Coronary artery (tissue), 2 donors: ENCODE results near the gene BEGAIN.

ENCODE experiments used
- DNase-seq: peaks from one replicate; pipeline ENCODE4 v3.0.0-alpha.2; 2017; ENCODE audit warnings: low spot score
- H3K27ac ChIP-seq, 2 donors: fragments of 200-600 bp; sonication (generic); one replicate each; pipeline ENCODE4 v1.5.1; 2016 to 2019
- H3K4me3 ChIP-seq: fragments of 200-600 bp; sonication (generic); 2 replicates; pipeline ENCODE4 v1.5.1; 2016; ENCODE audit warnings: mild to moderate bottlenecking, moderate library complexity
- CTCF ChIP-seq: fragments of 200-600 bp; sonication (generic); IDR thresholded peaks from one replicate; pipeline ENCODE4 v1.5.1; 2019; ENCODE audit warnings: antibody characterized with exemption

Gene BEGAIN

DNA sequence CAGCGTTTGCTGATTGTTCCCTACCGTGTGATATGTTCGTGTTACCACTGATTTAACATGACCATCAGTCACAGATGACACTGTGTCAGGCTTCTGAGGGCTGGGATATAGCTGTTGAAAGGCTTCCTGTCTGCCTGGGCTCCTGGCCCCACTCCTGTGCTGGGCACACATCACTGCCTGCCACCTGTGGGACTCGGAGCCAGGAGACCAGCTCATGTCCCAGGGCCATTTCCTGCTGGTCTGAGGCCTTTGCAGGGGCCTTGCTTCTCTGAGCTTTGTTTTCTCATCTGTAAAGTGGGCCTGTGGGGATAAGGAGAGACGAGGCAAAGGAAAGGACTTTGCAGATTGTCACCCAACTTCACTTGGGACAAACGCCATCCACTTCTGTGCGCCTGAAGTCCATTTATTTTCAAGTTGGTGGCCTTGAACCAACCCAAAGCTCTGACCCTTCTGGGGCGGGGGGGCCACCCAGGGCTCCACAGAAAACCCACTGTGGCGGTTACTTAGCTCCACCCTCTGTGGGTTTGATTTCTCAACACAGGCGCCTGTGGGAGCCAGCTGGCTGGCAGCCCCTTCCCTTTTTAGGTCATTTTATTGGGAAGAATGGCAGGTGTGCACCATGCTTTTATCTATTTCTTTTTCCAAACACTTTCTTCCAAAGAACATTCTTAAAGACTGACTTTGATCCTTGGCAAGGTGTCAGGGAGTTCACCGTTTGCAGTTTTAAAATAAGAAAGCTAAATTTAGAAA is 54.1 kb downstream of the BEGAIN start:
- no peak for TF ChIP-seq CTCF
- H3K4me3 ChIP-seq, result no peak overlapping the region
- DNase-seq, result no peak

GRCh38 chr14:100532154-100532861 is 54.9 kb downstream of the BEGAIN start:
- no peak for TF ChIP-seq CTCF
- Histone ChIP-seq H3K4me3 (no peak overlapping the region), H3K27ac (no peak overlapping the region)
- peak; percentile 72 for DNase-seq

More for the DNA sequence above, 54.1 kb downstream of the BEGAIN start:
- H3K27ac ChIP-seq, result no peak overlapping the region

GRCh38 chr14:100531152-100532121 is 55.8 kb downstream of the BEGAIN start:
- Histone ChIP-seq H3K27ac (no peak overlapping the region), H3K4me3 (no peak overlapping the region)
- no peak for DNase-seq
- TF ChIP-seq CTCF, result no peak

DNA sequence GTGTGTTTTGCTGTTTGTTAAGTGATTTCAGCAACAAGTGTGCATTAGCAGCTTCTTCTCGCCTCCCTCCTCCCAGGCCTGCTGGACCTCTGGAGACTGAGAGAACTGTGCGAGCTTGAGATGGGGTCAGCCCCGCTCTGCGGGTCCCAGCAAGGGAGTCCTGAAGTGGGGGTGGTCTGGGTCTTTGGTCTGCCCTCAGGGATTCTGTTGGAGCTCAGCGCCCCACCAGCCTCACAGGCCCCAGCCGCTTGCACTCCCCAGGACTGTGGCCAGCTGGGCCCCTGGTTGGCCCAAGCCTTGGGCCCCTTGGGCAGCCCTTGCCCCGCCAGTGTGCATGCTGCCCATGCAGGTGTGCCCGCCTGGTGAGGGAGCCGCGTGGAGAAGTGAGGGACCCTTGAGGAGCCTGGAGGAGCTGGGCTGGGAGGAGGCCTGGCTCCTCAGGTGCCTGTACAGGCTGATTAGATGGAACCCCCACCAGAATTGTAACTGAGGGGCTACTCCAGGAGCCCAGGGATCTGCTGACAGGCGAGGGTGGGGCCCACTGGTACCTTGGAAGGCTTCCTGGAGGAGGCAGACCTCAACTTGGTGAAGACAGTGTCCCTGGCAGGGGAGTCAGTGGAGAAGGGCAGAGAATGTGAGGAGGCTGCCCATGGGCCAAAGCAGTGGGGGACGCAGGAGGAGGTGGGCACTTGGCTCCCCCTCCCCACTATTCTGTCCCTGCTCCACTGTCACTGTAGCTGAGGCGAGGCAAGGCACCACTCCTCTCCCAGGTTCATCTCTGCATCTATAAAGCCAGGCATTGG is 56.7 kb downstream of the BEGAIN start:
- TF ChIP-seq CTCF, result no peak
- H3K27ac ChIP-seq, result no peak overlapping the region
- DNase-seq, result no peak
- H3K4me3 ChIP-seq, result no peak overlapping the region

DNA sequence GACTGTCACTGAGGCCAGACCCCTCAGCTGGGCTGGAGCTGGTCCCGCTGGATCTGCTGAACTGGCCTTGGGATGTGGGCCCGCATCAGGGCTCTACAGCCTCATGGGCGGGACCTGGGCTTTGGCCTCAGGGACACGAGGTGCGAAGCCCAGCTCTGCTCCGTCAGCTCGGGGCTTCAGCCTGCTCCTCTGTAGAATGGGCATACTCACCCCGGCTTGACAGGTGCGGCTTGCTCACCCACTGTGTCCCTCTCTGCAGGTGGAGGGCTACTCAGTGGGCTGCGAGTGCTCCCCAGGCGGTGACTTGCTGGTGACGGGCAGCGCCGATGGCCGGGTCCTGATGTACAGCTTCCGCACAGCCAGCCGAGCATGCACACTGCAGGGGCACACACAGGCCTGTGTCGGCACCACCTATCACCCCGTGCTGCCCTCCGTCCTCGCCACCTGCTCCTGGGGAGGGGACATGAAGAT is 57.6 kb downstream of the BEGAIN start:
- Histone ChIP-seq H3K27ac (no peak overlapping the region), H3K4me3 (no peak overlapping the region)
- no peak for TF ChIP-seq CTCF
- no peak for DNase-seq

- Histone ChIP-seq H3K4me3 (no peak overlapping the region), H3K27ac (no peak overlapping the region)
- TF ChIP-seq CTCF, result no peak
- no peak for DNase-seq
These were observed 58.2 kb downstream of the BEGAIN start for GRCh38 chr14:100528962-100529560.
